Suppressor macrophage treated with lipopolysaccharide for 1 hour (primary cell): ENCODE results near the gene RBM33.
A peak's percentile ranks its signal among the peaks of the same experiment; 100 is the strongest.
"Not testable (repeated sequence)": the region's sequence is repeated elsewhere in the genome, so short reads cannot be mapped to it uniquely, and the experiment has no call there.

Source experiments
- DNase-seq, 3 donors: peaks; one replicate each; pipeline ENCODE4 v3.0.0-alpha.2; 2020 to 2022

RBM33 gene

GRCh38 chr7:155663937-155664336 lies 19.5 kb downstream of the RBM33 start:
- no peak for DNase-seq

GRCh38 chr7:155665079-155665956 lies 20.9 kb downstream of the RBM33 start:
- DNase-seq: no peak

GRCh38 chr7:155665957-155666287 lies 21.5 kb downstream of the RBM33 start:
- DNase-seq: peak; percentile 45 to 76 (median 76)

- no peak for DNase-seq
Observed at GRCh38 chr7:155667241-155667829, 22.9 kb downstream of the RBM33 start.

GRCh38 chr7:155669717-155670505 lies 25.4 kb downstream of the RBM33 start:
- no peak for DNase-seq

GRCh38 chr7:155670521-155670920 lies 26.1 kb downstream of the RBM33 start:
- no peak for DNase-seq

- no peak for DNase-seq
Observed at GRCh38 chr7:155674556-155674955, 30.1 kb downstream of the RBM33 start.

- peak in 2 of 3 donors; percentile 44 to 58 for DNase-seq
Observed at GRCh38 chr7:155676052-155676451, 31.6 kb downstream of the RBM33 start.

GRCh38 chr7:155677688-155678087 lies 33.2 kb downstream of the RBM33 start:
- DNase-seq: no peak

GRCh38 chr7:155680124-155680523 lies 35.7 kb downstream of the RBM33 start:
- no peak for DNase-seq

GRCh38 chr7:155680864-155681263 lies 36.4 kb downstream of the RBM33 start:
- no peak for DNase-seq

GRCh38 chr7:155681663-155682062 lies 37.2 kb downstream of the RBM33 start:
- no peak for DNase-seq

- DNase-seq: no peak
Observed at GRCh38 chr7:155682484-155682883, 38.0 kb downstream of the RBM33 start.

- DNase-seq: no peak
Observed at GRCh38 chr7:155683098-155683497, 38.6 kb downstream of the RBM33 start.

- DNase-seq: no peak
Observed at GRCh38 chr7:155683714-155684113, 39.3 kb downstream of the RBM33 start.

GRCh38 chr7:155684543-155684942 lies 40.1 kb downstream of the RBM33 start:
- peak in 1 of 3 donors; percentile 20 for DNase-seq

- no peak for DNase-seq
Observed at GRCh38 chr7:155685070-155685790, 40.8 kb downstream of the RBM33 start.

GRCh38 chr7:155685791-155686160 lies 41.3 kb downstream of the RBM33 start:
- DNase-seq: no peak

- not testable (repeated sequence) for DNase-seq
Observed at GRCh38 chr7:155686620-155687324, 42.3 kb downstream of the RBM33 start.

- DNase-seq: not testable (repeated sequence)
Observed at GRCh38 chr7:155688237-155688636, 43.8 kb downstream of the RBM33 start.

GRCh38 chr7:155690655-155691054 lies 46.2 kb downstream of the RBM33 start:
- not testable (repeated sequence) for DNase-seq

GRCh38 chr7:155692317-155692716 lies 47.9 kb downstream of the RBM33 start:
- DNase-seq: no peak
